ENCODE results near the gene GALNT18.

GALNT18 gene

DNA sequence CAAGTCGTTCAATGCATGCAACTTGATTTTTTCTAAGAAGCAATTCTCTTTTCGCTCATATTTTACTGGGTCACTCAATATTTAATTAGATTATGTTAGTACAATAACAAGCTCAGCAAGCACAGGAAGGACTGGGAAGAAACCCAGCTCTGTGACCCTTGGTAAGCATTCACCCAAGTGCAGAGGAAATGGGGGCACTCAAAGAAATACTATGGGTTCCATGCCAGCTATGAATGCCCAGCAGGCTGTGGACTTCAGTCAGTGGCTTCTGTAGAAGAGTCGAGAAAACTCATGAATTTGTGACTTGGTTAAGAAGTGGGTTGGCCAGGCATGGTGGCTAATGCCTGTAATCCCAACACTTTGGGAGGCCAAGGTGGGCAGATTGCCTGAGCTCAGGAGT is 123.6 kb downstream of the GALNT18 start:
- no peak for TF ChIP-seq SPI1 (IDR thresholded peaks at IDR 0.05; ENCODE audit: borderline replicate concordance, low read depth)
- TF ChIP-seq, protein P1, sequence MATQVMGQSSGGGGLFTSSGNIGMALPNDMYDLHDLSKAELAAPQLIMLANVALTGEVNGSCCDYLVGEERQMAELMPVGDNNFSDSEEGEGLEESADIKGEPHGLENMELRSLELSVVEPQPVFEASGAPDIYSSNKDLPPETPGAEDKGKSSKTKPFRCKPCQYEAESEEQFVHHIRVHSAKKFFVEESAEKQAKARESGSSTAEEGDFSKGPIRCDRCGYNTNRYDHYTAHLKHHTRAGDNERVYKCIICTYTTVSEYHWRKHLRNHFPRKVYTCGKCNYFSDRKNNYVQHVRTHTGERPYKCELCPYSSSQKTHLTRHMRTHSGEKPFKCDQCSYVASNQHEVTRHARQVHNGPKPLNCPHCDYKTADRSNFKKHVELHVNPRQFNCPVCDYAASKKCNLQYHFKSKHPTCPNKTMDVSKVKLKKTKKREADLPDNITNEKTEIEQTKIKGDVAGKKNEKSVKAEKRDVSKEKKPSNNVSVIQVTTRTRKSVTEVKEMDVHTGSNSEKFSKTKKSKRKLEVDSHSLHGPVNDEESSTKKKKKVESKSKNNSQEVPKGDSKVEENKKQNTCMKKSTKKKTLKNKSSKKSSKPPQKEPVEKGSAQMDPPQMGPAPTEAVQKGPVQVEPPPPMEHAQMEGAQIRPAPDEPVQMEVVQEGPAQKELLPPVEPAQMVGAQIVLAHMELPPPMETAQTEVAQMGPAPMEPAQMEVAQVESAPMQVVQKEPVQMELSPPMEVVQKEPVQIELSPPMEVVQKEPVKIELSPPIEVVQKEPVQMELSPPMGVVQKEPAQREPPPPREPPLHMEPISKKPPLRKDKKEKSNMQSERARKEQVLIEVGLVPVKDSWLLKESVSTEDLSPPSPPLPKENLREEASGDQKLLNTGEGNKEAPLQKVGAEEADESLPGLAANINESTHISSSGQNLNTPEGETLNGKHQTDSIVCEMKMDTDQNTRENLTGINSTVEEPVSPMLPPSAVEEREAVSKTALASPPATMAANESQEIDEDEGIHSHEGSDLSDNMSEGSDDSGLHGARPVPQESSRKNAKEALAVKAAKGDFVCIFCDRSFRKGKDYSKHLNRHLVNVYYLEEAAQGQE (IDR thresholded peaks at IDR 0.05; ENCODE audit: insufficient replicate concordance, low read depth) = no peak
- no peak for TF ChIP-seq POLR2AphosphoS5 (IDR thresholded peaks at IDR 0.05; ENCODE audit: low read depth)
- TF ChIP-seq, protein P2, sequence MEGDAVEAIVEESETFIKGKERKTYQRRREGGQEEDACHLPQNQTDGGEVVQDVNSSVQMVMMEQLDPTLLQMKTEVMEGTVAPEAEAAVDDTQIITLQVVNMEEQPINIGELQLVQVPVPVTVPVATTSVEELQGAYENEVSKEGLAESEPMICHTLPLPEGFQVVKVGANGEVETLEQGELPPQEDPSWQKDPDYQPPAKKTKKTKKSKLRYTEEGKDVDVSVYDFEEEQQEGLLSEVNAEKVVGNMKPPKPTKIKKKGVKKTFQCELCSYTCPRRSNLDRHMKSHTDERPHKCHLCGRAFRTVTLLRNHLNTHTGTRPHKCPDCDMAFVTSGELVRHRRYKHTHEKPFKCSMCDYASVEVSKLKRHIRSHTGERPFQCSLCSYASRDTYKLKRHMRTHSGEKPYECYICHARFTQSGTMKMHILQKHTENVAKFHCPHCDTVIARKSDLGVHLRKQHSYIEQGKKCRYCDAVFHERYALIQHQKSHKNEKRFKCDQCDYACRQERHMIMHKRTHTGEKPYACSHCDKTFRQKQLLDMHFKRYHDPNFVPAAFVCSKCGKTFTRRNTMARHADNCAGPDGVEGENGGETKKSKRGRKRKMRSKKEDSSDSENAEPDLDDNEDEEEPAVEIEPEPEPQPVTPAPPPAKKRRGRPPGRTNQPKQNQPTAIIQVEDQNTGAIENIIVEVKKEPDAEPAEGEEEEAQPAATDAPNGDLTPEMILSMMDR (IDR thresholded peaks at IDR 0.05; ENCODE audit: insufficient read depth, low read length) = no peak
- no peak for TF ChIP-seq GABPA (IDR thresholded peaks at IDR 0.05; ENCODE audit: low read depth)
- Histone ChIP-seq H3K27ac (replicated peaks) (no peak overlapping the region), H3K27me3 (ENCODE audit: insufficient read depth, poor library complexity, severe bottlenecking) (no peaks in the 10 kb centered on the region), H3K4me3 (replicated peaks; ENCODE audit: insufficient read depth, low read length) (no peak overlapping the region)
- no peak for DNase-seq (ENCODE audit: low read depth in 1 of 2, low spot score in 1 of 2)

GRCh38 chr11:11496879-11497278 is 124.9 kb downstream of the GALNT18 start:
- TF ChIP-seq GABPA (IDR thresholded peaks at IDR 0.05; ENCODE audit: low read depth) (no peak), SPI1 (IDR thresholded peaks at IDR 0.05; ENCODE audit: borderline replicate concordance, low read depth) (no peak)
- H3K27ac ChIP-seq (replicated peaks) = no peak overlapping the region
- no peaks in the 10 kb centered on the region for H3K27me3 ChIP-seq (ENCODE audit: insufficient read depth, poor library complexity, severe bottlenecking)
- DNase-seq (ENCODE audit: low read depth in 1 of 2, low spot score in 1 of 2) = no peak
- H3K4me3 ChIP-seq (replicated peaks; ENCODE audit: insufficient read depth, low read length) = no peak overlapping the region

GRCh38 chr11:11494348-11494747 is 127.5 kb downstream of the GALNT18 start:
- Histone ChIP-seq H3K27ac (replicated peaks) (no peak overlapping the region), H3K4me3 (replicated peaks; ENCODE audit: insufficient read depth, low read length) (no peak overlapping the region), H3K27me3 (ENCODE audit: insufficient read depth, poor library complexity, severe bottlenecking) (no peaks in the 10 kb centered on the region)
- no peak for DNase-seq (ENCODE audit: low read depth in 1 of 2, low spot score in 1 of 2)
- TF ChIP-seq POLR2AphosphoS5 (IDR thresholded peaks at IDR 0.05; ENCODE audit: low read depth) (no peak), SPI1 (IDR thresholded peaks at IDR 0.05; ENCODE audit: borderline replicate concordance, low read depth) (no peak), GABPA (IDR thresholded peaks at IDR 0.05; ENCODE audit: low read depth) (no peak)
- TF ChIP-seq, protein P1 (IDR thresholded peaks at IDR 0.05; ENCODE audit: insufficient replicate concordance, low read depth) = no peak
- TF ChIP-seq, protein P2 (IDR thresholded peaks at IDR 0.05; ENCODE audit: insufficient read depth, low read length) = no peak

- DNase-seq (ENCODE audit: low read depth in 1 of 2, low spot score in 1 of 2) = no peak
- H3K4me3 ChIP-seq (replicated peaks; ENCODE audit: insufficient read depth, low read length) = no peak overlapping the region
- H3K27ac ChIP-seq (replicated peaks) = no peak overlapping the region
- H3K27me3 ChIP-seq (ENCODE audit: insufficient read depth, poor library complexity, severe bottlenecking) = no peaks in the 10 kb centered on the region
- TF ChIP-seq GABPA (IDR thresholded peaks at IDR 0.05; ENCODE audit: low read depth) (no peak), SPI1 (IDR thresholded peaks at IDR 0.05; ENCODE audit: borderline replicate concordance, low read depth) (no peak), POLR2AphosphoS5 (IDR thresholded peaks at IDR 0.05; ENCODE audit: low read depth) (no peak)
- TF ChIP-seq, protein P2 (IDR thresholded peaks at IDR 0.05; ENCODE audit: insufficient read depth, low read length) = no peak
- TF ChIP-seq, protein P1 (IDR thresholded peaks at IDR 0.05; ENCODE audit: insufficient replicate concordance, low read depth) = no peak
Observed at GRCh38 chr11:11493698-11494097, 128.1 kb downstream of the GALNT18 start.
